Activated T-helper 2 cell treated with anti-CD3 and anti-CD28 coated beads, Interferon-gamma antibody, Interleukin-2, Interleukin-4, amounts not matched to agents 10 μg/mL and 5 μg/mL and 100 μg/mL, durations not matched to agents 14 hours and 24 hours and 36 hours (primary cell): ENCODE results near the gene MAP1LC3B2. TPM values are rescaled to one million over a fixed set of nuclear protein-coding genes. Genes with fewer than 3 reads are reported as not detected.

Experiments
- DNase-seq: peaks from one replicate; pipeline ENCODE4 v3.0.0; 2021; ENCODE audit warnings: low spot score
- H3K27ac Mint-ChIP-seq: one replicate; pipeline ENCODE4 v1.8.0; 2021; ENCODE audit warnings: mixed read lengths
- H3K27me3 Mint-ChIP-seq: one replicate; pipeline ENCODE4 v1.8.0; 2021; ENCODE audit warnings: low read depth, mixed read lengths
- H3K36me3 Mint-ChIP-seq: one replicate; pipeline ENCODE4 v1.8.0; 2021; ENCODE audit warnings: low read depth, mixed read lengths
- H3K4me1 Mint-ChIP-seq: one replicate; pipeline ENCODE4 v1.8.0; 2021; ENCODE audit warnings: low read depth, mixed read lengths
- H3K4me3 Mint-ChIP-seq: one replicate; pipeline ENCODE4 v1.8.0; 2021; ENCODE audit warnings: low read depth, mild to moderate bottlenecking, moderate library complexity, mixed read lengths
- H3K9me3 Mint-ChIP-seq: one replicate; pipeline ENCODE4 v1.8.0; 2021; ENCODE audit warnings: mixed read lengths
- intact Hi-C: fragments of 100-400 bp; cut with micrococcal nuclease; formaldehyde crosslinking; loops from one replicate; pipeline ENCODE4 v1.15.1; 2023
- total RNA-seq: library from RNA; stranded (reverse); gene quantifications from 2 replicates; pipeline ENCODE4 v1.2.3, GENCODE V29; 2022

Gene MAP1LC3B2
- total RNA-seq, 1 donor from 2014 or later, result 0.37 TPM

- Mint-ChIP-seq H3K9me3 (no peaks in the 10 kb centered on the region), H3K4me3 (no peak overlapping the region), H3K4me1 (peaks cover 12% of the 10 kb centered on the region), H3K36me3 (no peaks in the 10 kb centered on the region), H3K27ac (no peak overlapping the region), H3K27me3 (peaks cover 9% of the 10 kb centered on the region)
- DNase-seq, result no peak
- intact Hi-C loops, result loop anchor here (5.0 to 10.0 kb wide), 3 partner anchors 68 to 610 kb away; partner anchors contain the start of gene MED13L
These were observed 45.9 kb downstream of the MAP1LC3B2 start for GRCh38 chr12:116604951-116605641.

GRCh38 chr12:116606397-116606796, 47.2 kb downstream of the MAP1LC3B2 start:
- Mint-ChIP-seq H3K4me3 (no peak overlapping the region), H3K4me1 (peaks cover 10% of the 10 kb centered on the region), H3K27me3 (peaks cover 9% of the 10 kb centered on the region), H3K9me3 (no peaks in the 10 kb centered on the region), H3K27ac (no peak overlapping the region), H3K36me3 (no peaks in the 10 kb centered on the region)
- intact Hi-C loops, result loop anchor here (10.0 kb wide), 1 partner anchor 612 kb away; no protein-coding TSS in a partner anchor
- no peak for DNase-seq

GRCh38 chr12:116607039-116607438, 47.9 kb downstream of the MAP1LC3B2 start:
- no peaks in the 10 kb centered on the region for H3K9me3 Mint-ChIP-seq
- no peak overlapping the region for H3K4me3 Mint-ChIP-seq
- no peak overlapping the region for H3K27ac Mint-ChIP-seq
- no peak for DNase-seq
- H3K4me1 Mint-ChIP-seq, result peaks cover 6% of the 10 kb centered on the region
- intact Hi-C loops, result loop anchor here (10.0 kb wide), 1 partner anchor 612 kb away; no protein-coding TSS in a partner anchor
- H3K36me3 Mint-ChIP-seq, result no peaks in the 10 kb centered on the region
- peaks cover 9% of the 10 kb centered on the region for H3K27me3 Mint-ChIP-seq

- no peak for DNase-seq
- Mint-ChIP-seq H3K9me3 (no peaks in the 10 kb centered on the region), H3K36me3 (no peaks in the 10 kb centered on the region), H3K27ac (no peak overlapping the region), H3K27me3 (peaks cover 9% of the 10 kb centered on the region), H3K4me1 (peaks cover 2% of the 10 kb centered on the region), H3K4me3 (no peak overlapping the region)
- intact Hi-C loops, result loop anchor here (10.0 kb wide), 1 partner anchor 615 kb away; no protein-coding TSS in a partner anchor
These were observed 50.3 kb downstream of the MAP1LC3B2 start for GRCh38 chr12:116609319-116610114.

GRCh38 chr12:116610971-116611541, 51.9 kb downstream of the MAP1LC3B2 start:
- H3K36me3 Mint-ChIP-seq, result no peaks in the 10 kb centered on the region
- peaks cover 5% of the 10 kb centered on the region for H3K27me3 Mint-ChIP-seq
- intact Hi-C loops, result no loop called here
- DNase-seq, result no peak
- peaks cover 2% of the 10 kb centered on the region for H3K4me1 Mint-ChIP-seq
- H3K4me3 Mint-ChIP-seq, result no peak overlapping the region
- no peak overlapping the region for H3K27ac Mint-ChIP-seq
- no peaks in the 10 kb centered on the region for H3K9me3 Mint-ChIP-seq

GRCh38 chr12:116612436-116612835, 53.3 kb downstream of the MAP1LC3B2 start:
- no peak for DNase-seq
- peaks cover 2% of the 10 kb centered on the region for H3K4me1 Mint-ChIP-seq
- no peak overlapping the region for H3K27ac Mint-ChIP-seq
- peaks cover 3% of the 10 kb centered on the region for H3K27me3 Mint-ChIP-seq
- intact Hi-C loops, result no loop called here
- H3K36me3 Mint-ChIP-seq, result no peaks in the 10 kb centered on the region
- H3K9me3 Mint-ChIP-seq, result no peaks in the 10 kb centered on the region
- no peak overlapping the region for H3K4me3 Mint-ChIP-seq

GRCh38 chr12:116613256-116613655, 54.1 kb downstream of the MAP1LC3B2 start:
- DNase-seq, result no peak
- no peak overlapping the region for H3K27ac Mint-ChIP-seq
- peaks cover 2% of the 10 kb centered on the region for H3K4me1 Mint-ChIP-seq
- no peak overlapping the region for H3K4me3 Mint-ChIP-seq
- H3K9me3 Mint-ChIP-seq, result no peaks in the 10 kb centered on the region
- H3K27me3 Mint-ChIP-seq, result peaks cover 3% of the 10 kb centered on the region
- intact Hi-C loops, result no loop called here
- no peaks in the 10 kb centered on the region for H3K36me3 Mint-ChIP-seq

GRCh38 chr12:116614194-116614915, 55.2 kb downstream of the MAP1LC3B2 start:
- H3K4me1 Mint-ChIP-seq, result peaks cover 2% of the 10 kb centered on the region
- no peaks in the 10 kb centered on the region for H3K36me3 Mint-ChIP-seq
- intact Hi-C loops, result no loop called here
- H3K9me3 Mint-ChIP-seq, result no peaks in the 10 kb centered on the region
- no peak overlapping the region for H3K4me3 Mint-ChIP-seq
- H3K27me3 Mint-ChIP-seq, result peaks cover 7% of the 10 kb centered on the region
- no peak for DNase-seq
- no peak overlapping the region for H3K27ac Mint-ChIP-seq

- Mint-ChIP-seq H3K36me3 (no peaks in the 10 kb centered on the region), H3K27me3 (peaks cover 9% of the 10 kb centered on the region), H3K27ac (no peak overlapping the region), H3K4me1 (peaks cover 2% of the 10 kb centered on the region), H3K4me3 (no peak overlapping the region), H3K9me3 (no peaks in the 10 kb centered on the region)
- DNase-seq, result no peak
- intact Hi-C loops, result no loop called here
These were observed 56.1 kb downstream of the MAP1LC3B2 start for GRCh38 chr12:116615141-116615861.

- no peaks in the 10 kb centered on the region for H3K4me1 Mint-ChIP-seq
- DNase-seq, result no peak
- intact Hi-C loops, result no loop called here
- no peak overlapping the region for H3K4me3 Mint-ChIP-seq
- no peak overlapping the region for H3K27ac Mint-ChIP-seq
- peaks cover 9% of the 10 kb centered on the region for H3K27me3 Mint-ChIP-seq
- H3K9me3 Mint-ChIP-seq, result no peaks in the 10 kb centered on the region
- no peaks in the 10 kb centered on the region for H3K36me3 Mint-ChIP-seq
These were observed 57.5 kb downstream of the MAP1LC3B2 start for GRCh38 chr12:116616536-116617248.

GRCh38 chr12:116619246-116619645, 60.1 kb downstream of the MAP1LC3B2 start:
- intact Hi-C loops, result no loop called here
- Mint-ChIP-seq H3K4me1 (no peaks in the 10 kb centered on the region), H3K4me3 (no peak overlapping the region), H3K36me3 (no peaks in the 10 kb centered on the region), H3K27ac (no peak overlapping the region), H3K9me3 (peaks cover 13% of the 10 kb centered on the region), H3K27me3 (peaks cover 13% of the 10 kb centered on the region)
- DNase-seq, result no peak
